ENCODE data around the gene RBCK1.
"Not testable (repeated sequence)": the region's sequence is repeated elsewhere in the genome, so short reads cannot be mapped to it uniquely, and the experiment has no call there.

Gene RBCK1

DNA sequence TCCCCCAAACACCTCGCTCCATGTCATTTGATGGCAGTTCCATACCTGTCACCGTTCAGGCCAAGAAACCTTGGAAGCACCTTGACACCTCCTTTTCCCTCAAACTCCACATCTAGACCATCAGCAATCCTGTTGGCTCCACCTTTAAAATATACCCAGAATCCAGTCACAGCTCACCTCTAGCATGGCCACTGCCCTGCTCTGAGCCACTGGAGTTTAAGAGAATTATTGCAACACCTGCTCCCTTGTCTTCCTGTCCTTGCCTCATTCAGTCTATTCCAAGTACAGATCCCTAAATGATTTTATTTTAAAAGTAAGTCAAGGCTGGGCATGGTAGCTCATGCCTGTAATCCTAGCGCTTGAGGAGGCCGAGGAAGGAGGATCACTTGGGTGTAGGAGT is 39.2 kb upstream of the RBCK1 start:
- H3K4me1 ChIP-seq (ENCODE audit: insufficient read depth, low read length): peaks cover 22% of the 10 kb centered on the region
- no peaks in the 10 kb centered on the region for H3K27me3 ChIP-seq (ENCODE audit: insufficient read depth, low read length, poor library complexity)
- H3K27ac ChIP-seq (ENCODE audit: low read length): no peak overlapping the region
- H3K4me3 ChIP-seq (ENCODE audit: low read depth in 1 of 2, low read length in 2 of 2): no peak overlapping the region
- H4K20me1 ChIP-seq (ENCODE audit: insufficient read depth, low read length): no peaks in the 10 kb centered on the region
- H3K79me2 ChIP-seq (ENCODE audit: insufficient read depth, low read length): no peaks in the 10 kb centered on the region
- H3K36me3 ChIP-seq (ENCODE audit: insufficient read depth, low read length): no peaks in the 10 kb centered on the region
- ATAC-seq (ENCODE audit: insufficient read depth, low read depth) (no peak), DNase-seq (no peak)
- TF ChIP-seq EZH2 (IDR thresholded peaks at IDR 0.05; ENCODE audit: borderline replicate concordance, low read depth, low read length, severe bottlenecking) (no peak), CTCF (IDR thresholded peaks at IDR 0.05; ENCODE audit: borderline replicate concordance, extremely low read depth, low read length, poor library complexity, severe bottlenecking) (no peak)
- no peaks in the 10 kb centered on the region for H3K9me3 ChIP-seq (ENCODE audit: insufficient read depth, low read length, severe bottlenecking)
- no peak overlapping the region for H3K9ac ChIP-seq (ENCODE audit: low read depth, low read length)
- H2AFZ ChIP-seq (ENCODE audit: low read depth, low read length): no peak overlapping the region
- no peak overlapping the region for H3K4me2 ChIP-seq (ENCODE audit: insufficient read depth, low read length)

GRCh38 chr20:370151-370600 is 37.9 kb upstream of the RBCK1 start:
- no peak for DNase-seq
- no peak overlapping the region for H2AFZ ChIP-seq (ENCODE audit: low read depth, low read length)

DNA sequence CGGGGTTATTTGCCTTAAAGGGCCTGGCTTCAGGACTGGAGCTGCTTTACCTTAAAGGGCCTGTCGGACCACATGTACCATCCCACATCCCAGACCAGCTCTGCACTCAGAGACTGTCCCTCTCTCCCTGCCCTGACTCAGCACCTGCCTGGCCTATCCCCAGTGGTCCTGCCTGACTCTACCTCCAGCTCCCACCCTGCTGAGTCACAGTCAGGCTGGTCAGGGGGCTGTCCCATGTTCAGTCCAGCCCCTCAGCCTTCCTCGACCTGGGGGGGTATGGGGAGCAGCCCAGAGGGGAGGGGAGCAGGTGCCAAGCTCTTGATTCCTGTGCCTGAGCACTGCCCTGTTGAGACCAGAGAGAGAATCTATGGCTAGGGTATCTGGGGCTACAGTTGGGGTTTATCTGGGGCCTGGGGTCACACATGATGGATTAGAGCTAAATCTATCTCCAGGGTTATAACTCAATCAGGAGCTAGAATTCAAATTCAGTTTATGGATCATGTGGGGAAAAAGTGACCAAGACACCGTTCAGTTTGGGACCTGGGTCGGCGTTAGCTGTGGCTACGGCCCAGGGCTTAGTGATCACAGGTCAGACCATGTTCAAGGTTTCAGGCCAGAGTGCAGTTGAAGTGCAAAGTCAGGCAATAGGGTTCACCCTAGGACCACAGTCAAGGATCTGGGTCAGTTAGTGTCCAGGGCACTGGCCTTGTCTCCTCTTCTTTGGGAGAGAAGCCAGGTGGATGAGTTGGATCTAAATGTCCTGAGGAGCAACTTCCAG is 36.9 kb upstream of the RBCK1 start:
- Histone ChIP-seq H3K9ac (ENCODE audit: low read depth, low read length) (no peak overlapping the region), H3K4me1 (ENCODE audit: insufficient read depth, low read length) (peaks cover 11% of the 10 kb centered on the region), H3K4me3 (ENCODE audit: low read depth in 1 of 2, low read length in 2 of 2) (no peak overlapping the region), H3K4me2 (ENCODE audit: insufficient read depth, low read length) (no peak overlapping the region), H3K27me3 (ENCODE audit: insufficient read depth, low read length, poor library complexity) (no peaks in the 10 kb centered on the region), H4K20me1 (ENCODE audit: insufficient read depth, low read length) (no peaks in the 10 kb centered on the region), H2AFZ (ENCODE audit: low read depth, low read length) (no peak overlapping the region), H3K79me2 (ENCODE audit: insufficient read depth, low read length) (no peaks in the 10 kb centered on the region), H3K27ac (ENCODE audit: low read length) (peak overlapping the region; percentile 37; the same call in 1 of the 2 replicates), H3K36me3 (ENCODE audit: insufficient read depth, low read length) (no peaks in the 10 kb centered on the region), H3K9me3 (ENCODE audit: insufficient read depth, low read length, severe bottlenecking) (no peaks in the 10 kb centered on the region)
- DNase-seq: no peak
- no peak for ATAC-seq (ENCODE audit: insufficient read depth, low read depth)
- TF ChIP-seq EZH2 (IDR thresholded peaks at IDR 0.05; ENCODE audit: borderline replicate concordance, low read depth, low read length, severe bottlenecking) (no peak), CTCF (IDR thresholded peaks at IDR 0.05; ENCODE audit: borderline replicate concordance, extremely low read depth, low read length, poor library complexity, severe bottlenecking) (no peak)

More at GRCh38 chr20:370151-370600, 37.9 kb upstream of the RBCK1 start:
- no peaks in the 10 kb centered on the region for H3K9me3 ChIP-seq (ENCODE audit: insufficient read depth, low read length, severe bottlenecking)
- H3K4me2 ChIP-seq (ENCODE audit: insufficient read depth, low read length): no peak overlapping the region
- H3K27me3 ChIP-seq (ENCODE audit: insufficient read depth, low read length, poor library complexity): no peaks in the 10 kb centered on the region
- peaks cover 18% of the 10 kb centered on the region for H3K4me1 ChIP-seq (ENCODE audit: insufficient read depth, low read length)
- H4K20me1 ChIP-seq (ENCODE audit: insufficient read depth, low read length): no peaks in the 10 kb centered on the region
- no peak overlapping the region for H3K27ac ChIP-seq (ENCODE audit: low read length)
- no peak overlapping the region for H3K9ac ChIP-seq (ENCODE audit: low read depth, low read length)
- no peak for ATAC-seq (ENCODE audit: insufficient read depth, low read depth)
- no peaks in the 10 kb centered on the region for H3K79me2 ChIP-seq (ENCODE audit: insufficient read depth, low read length)
- no peak overlapping the region for H3K4me3 ChIP-seq (ENCODE audit: low read depth in 1 of 2, low read length in 2 of 2)
- TF ChIP-seq EZH2 (IDR thresholded peaks at IDR 0.05; ENCODE audit: borderline replicate concordance, low read depth, low read length, severe bottlenecking): no peak
- no peaks in the 10 kb centered on the region for H3K36me3 ChIP-seq (ENCODE audit: insufficient read depth, low read length)

GRCh38 chr20:371755-372542 is 36.1 kb upstream of the RBCK1 start:
- TF ChIP-seq EZH2 (IDR thresholded peaks at IDR 0.05; ENCODE audit: borderline replicate concordance, low read depth, low read length, severe bottlenecking) (no peak), CTCF (IDR thresholded peaks at IDR 0.05; ENCODE audit: borderline replicate concordance, extremely low read depth, low read length, poor library complexity, severe bottlenecking) (no peak)
- Histone ChIP-seq H3K79me2 (ENCODE audit: insufficient read depth, low read length) (no peaks in the 10 kb centered on the region), H3K36me3 (ENCODE audit: insufficient read depth, low read length) (no peaks in the 10 kb centered on the region), H3K4me3 (ENCODE audit: low read depth in 1 of 2, low read length in 2 of 2) (no peak overlapping the region), H3K4me2 (ENCODE audit: insufficient read depth, low read length) (no peak overlapping the region), H3K9me3 (ENCODE audit: insufficient read depth, low read length, severe bottlenecking) (no peaks in the 10 kb centered on the region), H3K4me1 (ENCODE audit: insufficient read depth, low read length) (peaks cover 8% of the 10 kb centered on the region), H3K27me3 (ENCODE audit: insufficient read depth, low read length, poor library complexity) (no peaks in the 10 kb centered on the region), H3K27ac (ENCODE audit: low read length) (peak overlapping the region; percentile 37; the same call in 1 of the 2 replicates), H2AFZ (ENCODE audit: low read depth, low read length) (no peak overlapping the region), H3K9ac (ENCODE audit: low read depth, low read length) (no peak overlapping the region), H4K20me1 (ENCODE audit: insufficient read depth, low read length) (no peaks in the 10 kb centered on the region)
- 0 out of 3 replicates have a peak, but pooled peaks have one; percentile 28 for ATAC-seq (ENCODE audit: insufficient read depth, low read depth)
- peak; percentile 30 for DNase-seq

GRCh38 chr20:372543-373082 is 35.5 kb upstream of the RBCK1 start:
- H3K4me1 ChIP-seq (ENCODE audit: insufficient read depth, low read length); H3K4me3 ChIP-seq (ENCODE audit: low read depth in 1 of 2, low read length in 2 of 2); H3K4me2 ChIP-seq (ENCODE audit: insufficient read depth, low read length); H3K9me3 ChIP-seq (ENCODE audit: insufficient read depth, low read length, severe bottlenecking); H3K36me3 ChIP-seq (ENCODE audit: insufficient read depth, low read length); H3K9ac ChIP-seq (ENCODE audit: low read depth, low read length); H3K79me2 ChIP-seq (ENCODE audit: insufficient read depth, low read length); H3K27me3 ChIP-seq (ENCODE audit: insufficient read depth, low read length, poor library complexity); H4K20me1 ChIP-seq (ENCODE audit: insufficient read depth, low read length); H2AFZ ChIP-seq (ENCODE audit: low read depth, low read length): not testable (repeated sequence)
- ATAC-seq (ENCODE audit: insufficient read depth, low read depth) (peak; percentile 67), DNase-seq (peak; percentile 32)
- peak overlapping the region; percentile 1; the same call in 1 of the 2 replicates for H3K27ac ChIP-seq (ENCODE audit: low read length)

Measured in DND-41 (cell line).